ENCODE results near the gene PPIA. TPM values are rescaled to one million over a fixed set of nuclear protein-coding genes. Genes with fewer than 3 reads are reported as not detected.
"Not testable (repeated sequence)": the region's sequence is repeated elsewhere in the genome, so short reads cannot be mapped to it uniquely, and the experiment has no call there.

The PPIA gene
- total RNA-seq, 1 experiment from 2014 or later: 5,630 TPM

GRCh38 chr7:44767912-44768627 is 28.4 kb upstream of the PPIA start:
- Histone ChIP-seq H3K9me3 (replicated peaks) (no peaks in the 10 kb centered on the region), H3K27me3 (replicated peaks) (no peaks in the 10 kb centered on the region), H3K4me1 (replicated peaks) (peaks cover 19% of the 10 kb centered on the region), H3K27ac (no peak overlapping the region), H3K4me3 (no peak overlapping the region), H3K36me3 (peaks cover 46% of the 10 kb centered on the region)
- no peak for DNase-seq (ENCODE audit: low read depth in 1 of 2, low spot score in 2 of 2)

- no peak overlapping the region for H3K27ac ChIP-seq
- H3K4me1 ChIP-seq (replicated peaks): peaks cover 19% of the 10 kb centered on the region
- H3K36me3 ChIP-seq: peaks cover 39% of the 10 kb centered on the region
- H3K27me3 ChIP-seq (replicated peaks): no peaks in the 10 kb centered on the region
- no peaks in the 10 kb centered on the region for H3K9me3 ChIP-seq (replicated peaks)
- DNase-seq (ENCODE audit: low read depth in 1 of 2, low spot score in 2 of 2): no peak
- H3K4me3 ChIP-seq: no peak overlapping the region
These were observed 27.7 kb upstream of the PPIA start for GRCh38 chr7:44768628-44769371.

DNA sequence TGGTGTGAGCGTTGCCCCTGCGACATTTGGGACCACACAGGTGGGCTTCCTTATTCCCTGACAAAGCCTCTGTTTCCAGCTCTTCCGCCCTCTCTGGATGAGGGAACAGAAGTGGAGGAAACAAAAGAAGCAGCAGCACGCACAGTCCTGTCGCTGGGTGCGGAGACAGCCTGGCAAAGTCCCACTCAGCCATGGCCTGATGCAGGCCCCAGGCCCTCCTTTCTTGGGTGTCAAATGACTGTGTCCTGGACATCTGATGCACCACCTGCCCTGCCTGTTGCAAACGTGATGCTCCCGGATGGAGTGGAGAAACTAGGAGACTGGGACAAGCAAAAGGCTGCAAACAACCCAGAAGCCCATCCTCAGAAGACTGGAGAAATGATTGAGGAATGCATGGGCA is 27.1 kb upstream of the PPIA start:
- no peak overlapping the region for H3K4me3 ChIP-seq
- no peak overlapping the region for H3K27ac ChIP-seq
- DNase-seq (ENCODE audit: low read depth in 1 of 2, low spot score in 2 of 2): no peak
- H3K36me3 ChIP-seq: peaks cover 33% of the 10 kb centered on the region
- H3K9me3 ChIP-seq (replicated peaks): no peaks in the 10 kb centered on the region
- peaks cover 19% of the 10 kb centered on the region for H3K4me1 ChIP-seq (replicated peaks)
- no peaks in the 10 kb centered on the region for H3K27me3 ChIP-seq (replicated peaks)

GRCh38 chr7:44769776-44770294 is 26.6 kb upstream of the PPIA start:
- Histone ChIP-seq H3K36me3 (peaks cover 29% of the 10 kb centered on the region), H3K4me1 (replicated peaks) (peaks cover 19% of the 10 kb centered on the region), H3K9me3 (replicated peaks) (no peaks in the 10 kb centered on the region), H3K27me3 (replicated peaks) (no peaks in the 10 kb centered on the region), H3K4me3 (no peak overlapping the region), H3K27ac (no peak overlapping the region)
- peak in 1 of 2 experiments; percentile 38 for DNase-seq (ENCODE audit: low read depth in 1 of 2, low spot score in 2 of 2)

DNA sequence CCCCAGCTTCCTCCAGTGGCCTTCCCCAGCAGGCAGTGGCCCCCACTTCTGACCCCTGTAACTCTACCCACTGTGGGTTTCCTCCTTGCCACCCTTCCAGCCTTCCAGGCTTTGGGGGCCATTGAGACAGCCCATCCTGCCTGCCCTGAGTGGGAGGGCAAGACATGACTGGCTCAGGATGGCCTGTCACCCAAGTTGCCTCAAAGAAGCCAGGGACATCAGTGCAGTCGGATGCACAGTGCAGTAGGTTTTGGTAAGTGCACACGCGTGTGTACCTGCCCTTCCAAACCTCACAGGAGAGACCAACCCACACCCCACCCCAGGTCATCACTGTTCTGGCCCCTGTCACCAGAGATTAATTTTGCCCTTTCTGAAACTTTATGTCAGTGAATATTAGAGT is 25.1 kb upstream of the PPIA start:
- no peaks in the 10 kb centered on the region for H3K9me3 ChIP-seq (replicated peaks)
- no peak overlapping the region for H3K4me3 ChIP-seq
- no peak overlapping the region for H3K27ac ChIP-seq
- DNase-seq (ENCODE audit: low read depth in 1 of 2, low spot score in 2 of 2): no peak
- no peaks in the 10 kb centered on the region for H3K27me3 ChIP-seq (replicated peaks)
- H3K4me1 ChIP-seq (replicated peaks): peaks cover 19% of the 10 kb centered on the region
- peaks cover 15% of the 10 kb centered on the region for H3K36me3 ChIP-seq

DNA sequence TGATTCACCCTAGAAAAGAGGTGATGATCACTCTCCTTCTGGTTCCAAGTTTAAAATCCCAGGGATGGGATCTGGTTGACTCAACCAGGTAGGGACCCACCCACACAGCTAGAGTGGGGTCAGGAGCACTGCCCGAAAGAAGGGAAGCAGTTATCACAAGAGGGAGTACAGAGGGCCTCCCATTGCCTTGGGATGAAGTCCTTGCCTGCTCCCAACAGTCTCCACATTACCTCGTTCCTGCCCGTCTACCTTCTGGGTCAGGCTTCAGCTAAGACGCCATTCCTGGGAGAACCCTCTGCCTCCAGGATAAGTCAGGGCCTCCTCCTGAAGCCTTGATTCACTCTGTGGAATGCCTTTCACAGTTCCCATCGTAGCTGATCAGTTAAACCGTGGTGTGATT is 24.0 kb upstream of the PPIA start:
- Histone ChIP-seq H3K36me3 (peaks cover 5% of the 10 kb centered on the region), H3K9me3 (replicated peaks) (no peaks in the 10 kb centered on the region), H3K4me1 (replicated peaks) (peaks cover 19% of the 10 kb centered on the region), H3K27me3 (replicated peaks) (no peaks in the 10 kb centered on the region), H3K27ac (no peak overlapping the region), H3K4me3 (no peak overlapping the region)
- no peak for DNase-seq (ENCODE audit: low read depth in 1 of 2, low spot score in 2 of 2)

- H3K36me3 ChIP-seq: peaks cover under 1% of the 10 kb centered on the region; the same call in 1 of the 2 replicates
- H3K9me3 ChIP-seq (replicated peaks): no peaks in the 10 kb centered on the region
- H3K4me1 ChIP-seq (replicated peaks): peaks cover 19% of the 10 kb centered on the region
These were observed 23.6 kb upstream of the PPIA start for GRCh38 chr7:44772867-44773266.

GRCh38 chr7:44774486-44774885 is 22.0 kb upstream of the PPIA start:
- peaks cover 11% of the 10 kb centered on the region for H3K4me1 ChIP-seq (replicated peaks)
- not testable (repeated sequence) for H3K36me3 ChIP-seq; H3K27ac ChIP-seq; H3K9me3 ChIP-seq (replicated peaks); DNase-seq (ENCODE audit: low read depth in 1 of 2, low spot score in 2 of 2); H3K4me3 ChIP-seq; H3K27me3 ChIP-seq (replicated peaks)

More at GRCh38 chr7:44772867-44773266, 23.6 kb upstream of the PPIA start:
- Histone ChIP-seq H3K27ac (no peak overlapping the region), H3K27me3 (replicated peaks) (no peaks in the 10 kb centered on the region), H3K4me3 (no peak overlapping the region)
- no peak for DNase-seq (ENCODE audit: low read depth in 1 of 2, low spot score in 2 of 2)

DNA sequence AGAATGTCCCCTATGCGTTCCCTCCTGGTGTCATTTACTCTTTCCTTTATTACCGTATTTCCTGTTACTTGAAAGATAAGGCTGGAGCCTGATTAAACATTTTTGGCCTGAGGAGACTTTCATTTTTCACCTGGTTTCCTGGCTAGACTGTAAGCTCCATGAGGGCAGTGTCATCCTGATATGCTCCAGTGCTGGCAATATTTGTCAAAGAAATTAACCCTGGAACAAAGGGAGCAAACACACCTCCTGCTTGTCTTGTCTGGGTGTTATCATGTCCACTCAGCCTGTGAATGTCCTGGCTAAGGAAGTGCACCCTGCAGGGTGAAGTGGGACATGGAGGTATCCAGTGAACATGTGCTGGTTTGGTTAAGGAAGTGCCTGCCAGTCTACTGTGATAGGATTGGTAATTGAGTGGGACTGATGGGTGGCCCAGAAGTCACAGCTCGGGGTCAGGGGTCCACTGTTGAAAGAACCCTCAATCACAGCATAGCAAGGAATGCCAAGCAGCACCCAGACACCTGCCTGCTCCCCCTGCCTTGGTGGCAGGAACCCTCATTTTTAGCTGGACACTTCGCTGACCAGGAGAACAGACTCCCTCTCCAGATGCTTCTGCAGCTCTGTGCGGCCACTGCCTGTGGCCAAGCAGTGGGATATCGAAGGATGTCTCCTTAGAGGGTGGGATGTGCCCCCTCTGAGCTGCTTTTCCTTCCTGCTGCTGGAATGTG is 20.9 kb upstream of the PPIA start:
- H3K4me1 ChIP-seq (replicated peaks): no peaks in the 10 kb centered on the region; the same call in 1 of the 2 replicates
- no peaks in the 10 kb centered on the region for H3K36me3 ChIP-seq
- no peak overlapping the region for H3K27ac ChIP-seq
- no peaks in the 10 kb centered on the region for H3K9me3 ChIP-seq (replicated peaks)
- no peak overlapping the region for H3K4me3 ChIP-seq
- DNase-seq (ENCODE audit: low read depth in 1 of 2, low spot score in 2 of 2): no peak
- no peaks in the 10 kb centered on the region for H3K27me3 ChIP-seq (replicated peaks)

- H3K36me3 ChIP-seq: no peaks in the 10 kb centered on the region
- H3K27me3 ChIP-seq (replicated peaks): no peaks in the 10 kb centered on the region
- DNase-seq (ENCODE audit: low read depth in 1 of 2, low spot score in 2 of 2): no peak
- no peak overlapping the region for H3K4me3 ChIP-seq
- H3K9me3 ChIP-seq (replicated peaks): no peaks in the 10 kb centered on the region
- no peaks in the 10 kb centered on the region for H3K4me1 ChIP-seq (replicated peaks)
- no peak overlapping the region for H3K27ac ChIP-seq
These were observed 20.3 kb upstream of the PPIA start for GRCh38 chr7:44776211-44776610.

GRCh38 chr7:44782460-44782859 is 14.0 kb upstream of the PPIA start:
- Histone ChIP-seq H3K9me3 (replicated peaks) (peaks cover 3% of the 10 kb centered on the region; the same call in 1 of the 2 replicates), H3K4me1 (replicated peaks) (0 out of 2 replicates have a peak, but pooled peaks cover 4% of the 10 kb centered on the region), H3K27me3 (replicated peaks) (no peaks in the 10 kb centered on the region), H3K4me3 (no peak overlapping the region), H3K27ac (no peak overlapping the region), H3K36me3 (no peaks in the 10 kb centered on the region)
- DNase-seq (ENCODE audit: low read depth in 1 of 2, low spot score in 2 of 2): no peak

DNA sequence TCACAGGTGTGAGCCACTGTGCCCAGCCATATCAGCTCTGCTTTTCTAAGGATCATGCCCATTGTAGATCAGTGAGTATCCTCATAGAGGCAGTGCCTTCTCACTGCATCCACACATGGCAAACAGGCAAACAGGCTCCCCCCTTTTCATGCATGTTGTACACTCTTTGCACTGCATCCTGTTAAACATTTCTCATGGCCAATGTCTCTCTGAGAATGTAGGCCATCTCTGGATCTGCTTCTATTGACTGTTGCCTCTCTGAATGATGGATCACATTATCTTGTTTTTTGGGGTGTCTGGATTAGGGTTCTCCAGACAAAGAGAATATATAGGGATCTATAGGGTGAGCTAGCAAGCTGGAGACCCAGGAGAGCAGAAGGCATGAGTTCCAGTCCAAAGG is 13.1 kb upstream of the PPIA start:
- Histone ChIP-seq H3K9me3 (replicated peaks) (peaks cover 3% of the 10 kb centered on the region; the same call in 1 of the 2 replicates), H3K27me3 (replicated peaks) (no peaks in the 10 kb centered on the region), H3K4me1 (replicated peaks) (0 out of 2 replicates have a peak, but pooled peaks cover 4% of the 10 kb centered on the region)

DNA sequence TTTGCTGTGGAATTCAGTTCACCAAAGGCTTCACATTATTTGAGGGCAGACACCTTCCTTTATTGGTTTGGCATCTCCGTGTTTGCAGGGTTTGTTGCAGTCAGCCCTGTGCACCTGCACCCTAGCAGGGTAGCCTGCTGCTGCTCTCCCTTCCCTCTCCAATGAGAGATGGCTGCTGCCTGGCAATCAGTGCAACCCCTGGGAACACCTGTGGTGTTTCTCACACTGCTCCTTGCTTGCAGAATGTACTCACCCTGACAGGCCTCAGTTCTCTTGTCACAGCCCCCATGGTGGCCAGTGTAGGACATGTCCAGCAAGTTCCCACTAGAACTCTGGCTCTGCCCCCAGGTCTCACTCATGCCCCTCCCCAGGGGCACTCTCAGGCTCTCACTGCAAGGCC is 12.1 kb upstream of the PPIA start:
- Histone ChIP-seq H3K27ac (no peak overlapping the region), H3K36me3 (no peaks in the 10 kb centered on the region), H3K4me3 (no peak overlapping the region), H3K4me1 (replicated peaks) (0 out of 2 replicates have a peak, but pooled peaks cover 4% of the 10 kb centered on the region), H3K9me3 (replicated peaks) (peaks cover 3% of the 10 kb centered on the region; the same call in 1 of the 2 replicates), H3K27me3 (replicated peaks) (no peaks in the 10 kb centered on the region)
- no peak for DNase-seq (ENCODE audit: low read depth in 1 of 2, low spot score in 2 of 2)

More for the DNA sequence above, 13.1 kb upstream of the PPIA start:
- no peak for DNase-seq (ENCODE audit: low read depth in 1 of 2, low spot score in 2 of 2)
- H3K36me3 ChIP-seq: no peaks in the 10 kb centered on the region
- no peak overlapping the region for H3K27ac ChIP-seq
- no peak overlapping the region for H3K4me3 ChIP-seq

All from SJSA1 (cell line).